GM06990 (cell line): Measurements from ENCODE around the gene PAPSS1.

Experiments used
- DNase-seq: peaks from one replicate; pipeline ENCODE4 v3.0.0-alpha.2; 2011; ENCODE audit not compliant: insufficient read length; ENCODE audit errors: extremely low read depth
- H3K27me3 ChIP-seq: replicated peaks from 2 replicates; pipeline ENCODE4 v1.6.0; 2011; ENCODE audit warnings: low read length; ENCODE audit not compliant: control insufficient read depth, insufficient read depth
- H3K36me3 ChIP-seq: 2 replicates; pipeline ENCODE4 v1.5.1; 2011; ENCODE audit warnings: low read length; ENCODE audit not compliant: control insufficient read depth, insufficient read depth
- H3K4me3 ChIP-seq: replicated peaks from 2 replicates; pipeline ENCODE4 v1.5.1; 2011; ENCODE audit warnings: low read depth, mild to moderate bottlenecking, control low read depth, low read length
- CTCF ChIP-seq: IDR thresholded peaks from 2 replicates; pipeline ENCODE4 v1.5.1; 2011; ENCODE audit warnings: low read length, control low read depth, mild to moderate bottlenecking, inconsistent platforms; ENCODE audit not compliant: insufficient read depth, poor library complexity, severe bottlenecking

The PAPSS1 gene

GRCh38 chr4:107719922-107720722 is at the start of gene PAPSS1:
PAPSS1 (minus strand) TSS chr4:107720234; CDS start chr4:107720179, 55 bp downstream.
- DNase-seq: peak; percentile 99
- Histone ChIP-seq H3K36me3 (no peaks in the 10 kb centered on the region), H3K4me3 (peak within 1 kb of the TSS; percentile 82), H3K27me3 (no peaks in the 10 kb centered on the region)
- TF ChIP-seq CTCF: no peak

GRCh38 chr4:107760281-107760947 is 40.4 kb upstream of the PAPSS1 start:
- no peak for DNase-seq
- Histone ChIP-seq H3K36me3 (no peaks in the 10 kb centered on the region), H3K4me3 (no peak overlapping the region), H3K27me3 (no peaks in the 10 kb centered on the region)
- no peak for TF ChIP-seq CTCF

- no peaks in the 10 kb centered on the region for H3K27me3 ChIP-seq
- no peak for DNase-seq
- H3K36me3 ChIP-seq: no peaks in the 10 kb centered on the region
- no peak overlapping the region for H3K4me3 ChIP-seq
- TF ChIP-seq CTCF: peak; percentile 29
Measured at GRCh38 chr4:107757864-107758476, 37.9 kb upstream of the PAPSS1 start.

GRCh38 chr4:107757283-107757682 is 37.2 kb upstream of the PAPSS1 start:
- Histone ChIP-seq H3K4me3 (no peak overlapping the region), H3K36me3 (no peaks in the 10 kb centered on the region), H3K27me3 (no peaks in the 10 kb centered on the region)
- TF ChIP-seq CTCF: no peak
- DNase-seq: no peak

GRCh38 chr4:107755841-107756356 is 35.9 kb upstream of the PAPSS1 start:
- no peak for TF ChIP-seq CTCF
- no peaks in the 10 kb centered on the region for H3K36me3 ChIP-seq
- H3K27me3 ChIP-seq: no peaks in the 10 kb centered on the region
- DNase-seq: no peak
- no peak overlapping the region for H3K4me3 ChIP-seq
